IMR-90 (cell line): Measurements from ENCODE around the gene GUCY1B1.

Experiments used
- CTCF ChIP-seq: conservative IDR thresholded peaks from 2 replicates; pipeline ENCODE4 v1.5.1; 2012; ENCODE audit warnings: mild to moderate bottlenecking, low read depth, low read length, improper control_type of control experiment
- POLR2A ChIP-seq: IDR thresholded peaks from 2 replicates; pipeline ENCODE4 v1.6.1; 2012; ENCODE audit warnings: mild to moderate bottlenecking, low read depth, low read length

GRCh38 chr4:155766622-155767021, 7.8 kb downstream of the GUCY1B1 start:
- TF ChIP-seq CTCF (no peak), POLR2A (no peak)
